Breast epithelium (tissue), 4 donors: ENCODE data around the gene RPUSD3. TPM values are rescaled to one million over a fixed set of nuclear protein-coding genes. Genes with fewer than 3 reads are reported as not detected.

Source experiments
- DNase-seq, 2 donors: peaks; one replicate each; pipeline ENCODE4 v3.0.0-alpha.2; 2019; ENCODE audit warnings: low spot score in 2 of 2
- H3K27ac ChIP-seq, 2 donors: fragments of 200-600 bp; sonication (generic) in 1 of 2; one replicate each; pipeline ENCODE4 v1.5.1; 2016 to 2019; ENCODE audit warnings: mild to moderate bottlenecking in 1 of 2
- H3K27me3 ChIP-seq, 2 donors: fragments of 200-600 bp; sonication (generic) in 1 of 2; one replicate each; pipeline versions ENCODE4 v1.5.1 to v1.6.0; 2017 to 2019; ENCODE audit warnings: control low read depth in 1 of 2, mild to moderate bottlenecking in 1 of 2
- H3K36me3 ChIP-seq: fragments of 200-600 bp; one replicate; pipeline ENCODE4 v1.5.1; 2019
- H3K4me1 ChIP-seq, 2 donors: fragments of 200-600 bp; sonication (generic); one replicate each; pipeline ENCODE4 v1.5.1; 2016 to 2019; ENCODE audit warnings: control low read depth in 1 of 2
- H3K4me3 ChIP-seq, 3 donors: fragments of 200-600 bp; sonication (generic); 1 replicate in 2 of 3; 2 replicates in 1 of 3; pipeline ENCODE4 v1.5.1; 2016 to 2019; ENCODE audit warnings: mild to moderate bottlenecking in 3 of 3, moderate library complexity in 2 of 3
- H3K9me3 ChIP-seq, 2 donors: fragments of 200-600 bp; sonication (generic) in 1 of 2; one replicate each; pipeline ENCODE4 v1.5.1; 2016 to 2019; ENCODE audit warnings: control low read depth in 1 of 2
- CTCF ChIP-seq, 3 donors: fragments of 450-650 bp; IDR thresholded peaks; one replicate each; pipeline ENCODE4 v1.5.1; 2016 to 2017; ENCODE audit warnings: antibody characterized with exemption in 3 of 3, mild to moderate bottlenecking in 3 of 3, moderate library complexity in 3 of 3
- POLR2A ChIP-seq: fragments of 450-650 bp; IDR thresholded peaks from one replicate; pipeline ENCODE4 v1.6.1; 2016; ENCODE audit warnings: antibody characterized with exemption, mild to moderate bottlenecking, moderate library complexity
- POLR2AphosphoS5 ChIP-seq, 3 donors: sonication (generic); formaldehyde crosslinking; IDR thresholded peaks; one replicate each; pipeline ENCODE4 v1.6.1; 2017; ENCODE audit warnings: antibody characterized with exemption in 3 of 3
- intact Hi-C: fragments of 100-400 bp; cut with DNase I; formaldehyde crosslinking; loops from one replicate; pipeline ENCODE4 v1.15.1; 2023; ENCODE audit warnings: low total_unique reads
- total RNA-seq, 3 donors: library from RNA; depleted of rRNA; stranded (reverse); fragments of >200 nt; gene quantifications; one replicate each; pipeline ENCODE4 v1.1.0, GENCODE V29; 2016

The RPUSD3 gene
- total RNA-seq, 3 donors from 2014 or later = 33.4 to 41.3 (median 38.3) TPM

GRCh38 chr3:9810433-9810770 is 33.4 kb downstream of the RPUSD3 start:
- Histone ChIP-seq H3K27ac (peak overlapping the region; percentile 96 to 97), H3K4me1 (no peaks in the 10 kb centered on the region), H3K27me3 (no peaks in the 10 kb centered on the region), H3K9me3 (no peaks in the 10 kb centered on the region), H3K36me3 (no peaks in the 10 kb centered on the region), H3K4me3 (peak overlapping the region; percentile 72 to 84 (median 74))
- intact Hi-C loops = no loop called here
- DNase-seq = no peak
- no peak for TF ChIP-seq CTCF (IDR thresholded peaks at IDR 0.05)

DNA sequence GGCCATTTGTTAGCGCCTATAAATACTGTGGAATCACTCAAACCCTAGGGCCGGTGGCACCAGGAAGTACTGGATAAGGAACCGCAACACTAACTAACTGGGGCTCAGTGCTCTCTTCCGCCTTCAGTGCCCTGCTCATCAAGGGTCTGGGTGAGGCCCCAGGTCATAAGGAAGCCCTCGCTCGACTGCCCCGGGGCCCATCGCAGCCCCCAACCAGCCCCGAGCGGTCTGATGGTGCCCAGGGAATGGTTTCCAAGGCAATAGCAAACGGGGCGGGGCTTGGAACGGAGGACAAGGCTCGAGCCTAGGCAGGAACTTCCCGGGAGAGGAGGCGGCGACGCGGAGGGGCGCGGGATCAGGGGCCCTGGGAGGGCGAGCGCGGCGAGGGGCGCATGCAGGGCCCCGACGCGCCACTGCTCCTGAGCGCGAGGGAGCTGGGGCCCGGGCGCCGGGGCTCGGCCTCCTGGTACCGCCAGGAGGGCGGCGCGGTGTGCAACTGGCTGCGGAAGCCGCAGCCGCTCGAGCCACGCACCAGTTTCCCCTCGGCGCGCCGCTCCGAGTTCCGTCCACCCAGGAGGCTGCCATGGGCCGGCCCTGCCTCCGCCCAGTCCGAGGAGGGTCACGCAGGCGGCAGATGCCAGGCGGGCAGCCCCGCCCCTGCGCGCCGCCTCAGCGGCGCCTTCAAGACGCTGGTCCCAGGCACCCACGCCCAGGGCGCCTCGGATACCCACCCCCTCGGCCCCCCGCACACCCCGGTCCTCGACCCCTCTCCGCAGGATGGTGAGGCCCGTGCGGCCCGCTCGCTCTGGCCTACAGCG is 34.0 kb downstream of the RPUSD3 start, which contains the start of gene TTLL3:
TTLL3 (plus strand) TSS at position 648 of the 818 bp plus-strand sequence. CDS start 400 bp downstream, outside the sequence.
- no peaks in the 10 kb centered on the region for H3K36me3 ChIP-seq
- intact Hi-C loops = no loop called here
- TF ChIP-seq CTCF (IDR thresholded peaks at IDR 0.05) (peak in 1 of 3 donors; percentile 10), POLR2AphosphoS5 (IDR thresholded peaks at IDR 0.05) (peak; percentile 41 to 59 (median 50)), POLR2A (no peak)
- peak; percentile 62 to 68 for DNase-seq
- H3K4me3 ChIP-seq = peak within 1 kb of the TSS; percentile 72 to 84 (median 74)
- H3K27ac ChIP-seq = peak within 1 kb of the TSS; percentile 96 to 97
- H3K4me1 ChIP-seq = no peaks in the 10 kb centered on the region
- no peaks in the 10 kb centered on the region for H3K9me3 ChIP-seq
- no peaks in the 10 kb centered on the region for H3K27me3 ChIP-seq

- intact Hi-C loops = no loop called here
- TF ChIP-seq CTCF (IDR thresholded peaks at IDR 0.05) (no peak), POLR2A (no peak), POLR2AphosphoS5 (IDR thresholded peaks at IDR 0.05) (no peak)
- peaks cover 3% of the 10 kb centered on the region for H3K36me3 ChIP-seq
- H3K27me3 ChIP-seq = no peaks in the 10 kb centered on the region
- peak overlapping the region; percentile 72 to 84 (median 74) for H3K4me3 ChIP-seq
- DNase-seq = no peak
- no peaks in the 10 kb centered on the region for H3K4me1 ChIP-seq
- H3K9me3 ChIP-seq = no peaks in the 10 kb centered on the region
- H3K27ac ChIP-seq = peak overlapping the region; percentile 96 to 97
These were observed 34.6 kb downstream of the RPUSD3 start for GRCh38 chr3:9809239-9809614.

DNA sequence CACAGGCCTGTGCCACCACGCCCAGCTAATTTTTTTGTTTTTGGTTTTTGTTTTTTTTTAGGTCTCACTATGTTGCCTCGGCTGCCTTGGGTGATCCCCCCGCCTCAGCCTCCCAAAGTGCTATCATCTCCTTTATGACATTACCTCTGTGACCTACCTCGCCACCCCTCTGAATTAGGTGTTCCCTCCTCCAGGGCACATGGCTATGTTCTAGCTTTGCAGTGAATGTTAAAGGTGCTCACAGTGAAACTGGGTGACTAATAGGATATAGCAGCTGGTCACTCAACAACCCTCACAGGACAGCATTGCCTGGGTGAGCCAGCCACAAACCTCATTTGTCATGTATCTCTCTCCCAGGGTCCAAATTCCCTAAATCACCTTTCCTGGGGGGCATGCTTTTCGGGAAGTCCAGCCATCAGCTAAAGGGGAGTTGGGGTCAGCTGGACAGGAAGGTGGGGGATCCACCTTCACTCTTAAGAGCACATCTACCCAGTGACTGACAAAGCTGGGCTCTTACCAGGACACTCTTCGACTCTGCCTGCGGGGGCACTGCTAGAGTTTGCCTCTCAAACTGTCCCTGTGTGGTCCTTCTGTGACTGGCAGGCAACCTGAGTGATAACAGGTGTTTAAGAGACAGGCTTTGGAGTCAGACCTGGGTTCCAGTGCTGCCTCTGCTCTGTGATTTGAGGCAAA is 35.3 kb downstream of the RPUSD3 start:
- intact Hi-C loops = no loop called here
- TF ChIP-seq POLR2A (no peak), POLR2AphosphoS5 (IDR thresholded peaks at IDR 0.05) (no peak), CTCF (IDR thresholded peaks at IDR 0.05) (no peak)

DNA sequence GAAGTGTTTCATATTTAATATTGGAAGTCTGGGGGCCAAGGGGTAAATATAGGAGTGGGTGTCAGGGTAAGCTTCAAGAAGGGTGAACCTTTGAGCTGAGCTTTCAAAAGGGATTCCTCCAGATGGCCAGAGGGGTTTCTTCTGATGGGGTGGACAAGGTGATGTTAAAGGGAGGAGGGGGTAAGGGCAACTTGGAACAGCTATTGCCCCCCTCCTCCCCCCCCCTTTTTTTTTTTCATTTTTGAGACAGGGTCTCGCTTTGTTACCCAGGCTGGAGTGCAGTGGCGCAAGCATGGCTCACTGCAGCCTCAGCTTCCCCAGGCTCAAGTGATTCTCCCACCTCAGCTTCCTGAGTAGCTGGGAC is 35.8 kb downstream of the RPUSD3 start:
- peak overlapping the region in 1 of 2 donors; percentile 97 for H3K27ac ChIP-seq
- no peaks in the 10 kb centered on the region for H3K9me3 ChIP-seq
- peaks cover 7% of the 10 kb centered on the region for H3K36me3 ChIP-seq
- intact Hi-C loops = no loop called here
- H3K4me3 ChIP-seq = no peak overlapping the region
- no peaks in the 10 kb centered on the region for H3K27me3 ChIP-seq
- H3K4me1 ChIP-seq = no peaks in the 10 kb centered on the region
- no peak for DNase-seq
- TF ChIP-seq POLR2A = no peak
- no peak for TF ChIP-seq POLR2AphosphoS5 (IDR thresholded peaks at IDR 0.05)
- TF ChIP-seq CTCF (IDR thresholded peaks at IDR 0.05) = no peak

More for the DNA sequence above, 35.3 kb downstream of the RPUSD3 start:
- H3K4me3 ChIP-seq = no peak overlapping the region
- DNase-seq = no peak
- H3K27ac ChIP-seq = peak overlapping the region; percentile 96 to 97
- no peaks in the 10 kb centered on the region for H3K4me1 ChIP-seq
- peaks cover 7% of the 10 kb centered on the region for H3K36me3 ChIP-seq
- H3K9me3 ChIP-seq = no peaks in the 10 kb centered on the region
- H3K27me3 ChIP-seq = no peaks in the 10 kb centered on the region
